NCI-H524 (cell line): ENCODE results near the gene BRINP2.

Experiments
- DNase-seq, 2 experiments: peaks; one replicate each; lab custom pipeline; 2025; lab: John Stamatoyannopoulos, UW

Gene BRINP2

GRCh38 chr1:177164380-177165068 lies 6.2 kb upstream of the BRINP2 start, which contains the start of gene ASTN1:
Gene ASTN1 (minus strand): TSS chr1:177164712. CDS start chr1:177164676, 36 bp downstream.
- peak; percentile 53 to 61 for DNase-seq

GRCh38 chr1:177165069-177165439 lies 5.7 kb upstream of the BRINP2 start:
- DNase-seq = no peak

- DNase-seq = no peak
Observed at GRCh38 chr1:177171536-177172123, 872 bp downstream of the BRINP2 start.

GRCh38 chr1:177172272-177172671 lies 1.5 kb downstream of the BRINP2 start:
- no peak for DNase-seq

- no peak for DNase-seq
Observed at GRCh38 chr1:177172866-177173265, 2.1 kb downstream of the BRINP2 start.

GRCh38 chr1:177173976-177174375 lies 3.2 kb downstream of the BRINP2 start:
- no peak for DNase-seq

- DNase-seq = no peak
Observed at GRCh38 chr1:177174921-177175634, 4.3 kb downstream of the BRINP2 start.

GRCh38 chr1:177181280-177181630 lies 10.5 kb downstream of the BRINP2 start:
- peak in 1 of 2 experiments; percentile 56 for DNase-seq

GRCh38 chr1:177181631-177182291 lies 11.0 kb downstream of the BRINP2 start:
- peak; percentile 93 to 95 for DNase-seq

GRCh38 chr1:177183836-177184235 lies 13.1 kb downstream of the BRINP2 start:
- no peak for DNase-seq

- peak in 1 of 2 experiments; percentile 8 for DNase-seq
Observed at GRCh38 chr1:177185209-177185608, 14.5 kb downstream of the BRINP2 start.

GRCh38 chr1:177186639-177187038 lies 15.9 kb downstream of the BRINP2 start:
- no peak for DNase-seq

- DNase-seq = no peak
Observed at GRCh38 chr1:177190308-177190970, 19.7 kb downstream of the BRINP2 start.

GRCh38 chr1:177198243-177198642 lies 27.5 kb downstream of the BRINP2 start:
- DNase-seq = no peak

- DNase-seq = no peak
Observed at GRCh38 chr1:177200290-177200689, 29.5 kb downstream of the BRINP2 start.

GRCh38 chr1:177206831-177207355 lies 36.1 kb downstream of the BRINP2 start:
- no peak for DNase-seq

- no peak for DNase-seq
Observed at GRCh38 chr1:177208920-177209319, 38.2 kb downstream of the BRINP2 start.

GRCh38 chr1:177209357-177209756 lies 38.6 kb downstream of the BRINP2 start:
- DNase-seq = peak; percentile 1 to 53

GRCh38 chr1:177210071-177210470 lies 39.3 kb downstream of the BRINP2 start:
- DNase-seq = no peak

GRCh38 chr1:177211231-177211630 lies 40.5 kb downstream of the BRINP2 start:
- no peak for DNase-seq

- DNase-seq = no peak
Observed at GRCh38 chr1:177216587-177217202, 45.9 kb downstream of the BRINP2 start.
